RWPE2 (cell line): ENCODE data around the gene TANC1.
A peak's percentile ranks its signal among the peaks of the same experiment; 100 is the strongest.

Experiments
- ATAC-seq: fragments of 200-7000 bp; cut with Tn5 transposase; 3 replicates; pipeline ENCODE4 v1.9.1; 2021; ENCODE audit warnings: low read depth
- DNase-seq: peaks from one replicate; pipeline ENCODE4 v3.0.0-alpha.2; 2020; ENCODE audit warnings: low spot score
- H3K27ac ChIP-seq: fragments of 450-650 bp; 2 replicates; pipeline ENCODE4 v1.5.1; 2017; ENCODE audit warnings: mild to moderate bottlenecking; ENCODE audit not compliant: poor library complexity, severe bottlenecking
- H3K27me3 ChIP-seq: fragments of 250-450 bp; sonication (Bioruptor Pico); 2 replicates; pipeline ENCODE4 v1.5.1; 2021; ENCODE audit warnings: mild to moderate bottlenecking, moderate library complexity; ENCODE audit not compliant: insufficient read depth, poor library complexity, severe bottlenecking
- H3K36me3 ChIP-seq: fragments of 250-450 bp; sonication (Bioruptor Pico); 2 replicates; pipeline ENCODE4 v1.5.1; 2020; ENCODE audit warnings: low read depth, mild to moderate bottlenecking, moderate library complexity
- H3K4me1 ChIP-seq: fragments of 250-450 bp; sonication (Bioruptor Pico); 2 replicates; pipeline ENCODE4 v1.5.1; 2021; ENCODE audit warnings: mild to moderate bottlenecking, moderate library complexity; ENCODE audit not compliant: insufficient read depth, poor library complexity, severe bottlenecking
- H3K4me3 ChIP-seq: fragments of 250-450 bp; sonication (Bioruptor Pico); 2 replicates; pipeline ENCODE4 v1.5.1; 2021; ENCODE audit warnings: mild to moderate bottlenecking, moderate library complexity; ENCODE audit not compliant: severe bottlenecking
- H3K9me3 ChIP-seq: fragments of 250-450 bp; sonication (Bioruptor Pico); 2 replicates; pipeline ENCODE4 v1.5.1; 2021; ENCODE audit warnings: mild to moderate bottlenecking, moderate library complexity; ENCODE audit not compliant: severe bottlenecking
- CTCF ChIP-seq: fragments of 450-650 bp; IDR thresholded peaks from one replicate; pipeline ENCODE4 v1.5.1; 2017; ENCODE audit warnings: mild to moderate bottlenecking, moderate library complexity; ENCODE audit not compliant: poor library complexity, severe bottlenecking

TANC1 gene

GRCh38 chr2:158923641-158924040, 44.8 kb upstream of the TANC1 start:
- no peaks in the 10 kb centered on the region for H3K27me3 ChIP-seq
- no peaks in the 10 kb centered on the region for H3K9me3 ChIP-seq
- H3K4me3 ChIP-seq = no peak overlapping the region
- no peak for TF ChIP-seq CTCF
- no peak for DNase-seq
- peaks cover 20% of the 10 kb centered on the region for H3K4me1 ChIP-seq
- no peaks in the 10 kb centered on the region for H3K36me3 ChIP-seq
- H3K27ac ChIP-seq = no peak overlapping the region
- no peak for ATAC-seq

- peaks cover 20% of the 10 kb centered on the region for H3K4me1 ChIP-seq
- TF ChIP-seq CTCF = no peak
- no peaks in the 10 kb centered on the region for H3K9me3 ChIP-seq
- H3K4me3 ChIP-seq = no peak overlapping the region
- H3K27ac ChIP-seq = no peak overlapping the region
- no peaks in the 10 kb centered on the region for H3K36me3 ChIP-seq
- ATAC-seq = peak; percentile 87
- no peaks in the 10 kb centered on the region for H3K27me3 ChIP-seq
- no peak for DNase-seq
These were observed 41.9 kb upstream of the TANC1 start for GRCh38 chr2:158926478-158926948.

- TF ChIP-seq CTCF = no peak
These were observed 39.9 kb upstream of the TANC1 start for GRCh38 chr2:158928515-158928914.

GRCh38 chr2:158928965-158929364, 39.5 kb upstream of the TANC1 start:
- Histone ChIP-seq H3K4me1 (peaks cover 7% of the 10 kb centered on the region), H3K27ac (no peak overlapping the region), H3K9me3 (no peaks in the 10 kb centered on the region), H3K27me3 (no peaks in the 10 kb centered on the region), H3K36me3 (no peaks in the 10 kb centered on the region), H3K4me3 (no peak overlapping the region)
- TF ChIP-seq CTCF = no peak
- ATAC-seq (no peak), DNase-seq (no peak)

More at GRCh38 chr2:158928515-158928914, 39.9 kb upstream of the TANC1 start:
- Histone ChIP-seq H3K9me3 (no peaks in the 10 kb centered on the region), H3K27me3 (no peaks in the 10 kb centered on the region), H3K36me3 (no peaks in the 10 kb centered on the region), H3K4me1 (peaks cover 9% of the 10 kb centered on the region), H3K4me3 (no peak overlapping the region), H3K27ac (no peak overlapping the region)
- DNase-seq (no peak), ATAC-seq (no peak)

- H3K4me3 ChIP-seq = no peak overlapping the region
- TF ChIP-seq CTCF = no peak
- H3K4me1 ChIP-seq = peaks cover 4% of the 10 kb centered on the region
- DNase-seq = no peak
- no peaks in the 10 kb centered on the region for H3K27me3 ChIP-seq
- no peaks in the 10 kb centered on the region for H3K9me3 ChIP-seq
- no peaks in the 10 kb centered on the region for H3K36me3 ChIP-seq
- no peak overlapping the region for H3K27ac ChIP-seq
- ATAC-seq = peak; percentile 89
These were observed 36.9 kb upstream of the TANC1 start for GRCh38 chr2:158931572-158931971.
